DMS 273 (cell line): Measurements from ENCODE around the gene PCDHGC5.

Experiments
- DNase-seq: peaks from one replicate; lab custom pipeline; 2025; ENCODE audit not compliant: unreplicated experiment; lab: John Stamatoyannopoulos, UW

PCDHGC5 gene

GRCh38 chr5:141512911-141513626 is 24.2 kb downstream of the PCDHGC5 start:
- peak; percentile 72 for DNase-seq

DNA sequence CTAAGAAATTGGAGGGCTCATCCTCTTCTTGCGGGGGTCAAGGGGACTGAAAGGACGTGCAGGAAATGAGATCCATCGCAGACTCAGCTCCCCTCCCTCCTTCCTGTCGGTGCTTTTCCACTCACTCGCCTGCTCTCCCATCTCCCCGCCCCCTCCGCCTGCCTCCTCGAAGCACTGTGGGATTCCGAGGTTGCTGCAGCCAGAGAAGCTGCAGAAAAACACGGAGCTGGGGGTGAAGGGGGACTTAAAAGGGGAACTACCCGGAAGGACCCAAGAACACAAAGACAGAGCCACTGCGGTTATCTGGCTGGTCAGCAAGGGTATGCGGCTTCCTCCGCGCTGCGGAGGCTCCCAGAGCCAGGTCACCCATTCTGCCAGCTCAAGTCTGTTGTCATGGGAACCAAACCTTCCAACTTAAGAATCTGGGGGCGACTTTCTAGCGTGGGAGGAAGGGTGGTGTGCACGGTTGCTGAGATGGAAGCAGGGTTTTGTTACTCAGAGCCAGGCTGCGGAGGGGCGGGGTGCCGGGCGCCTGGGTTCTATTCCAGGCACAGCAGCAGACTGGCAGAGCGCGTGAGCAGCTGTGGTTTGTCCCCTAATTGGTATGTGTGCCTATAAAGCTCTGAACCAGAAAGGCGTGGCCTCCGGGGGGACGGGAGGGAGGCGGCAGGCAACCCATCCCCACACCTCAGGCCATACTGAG is 24.9 kb downstream of the PCDHGC5 start:
- peak; percentile 98 for DNase-seq

- peak; percentile 98 for DNase-seq
Measured at GRCh38 chr5:141514330-141515133, 25.7 kb downstream of the PCDHGC5 start.

GRCh38 chr5:141515141-141515540 is 26.3 kb downstream of the PCDHGC5 start:
- DNase-seq, result peak; percentile 69

DNA sequence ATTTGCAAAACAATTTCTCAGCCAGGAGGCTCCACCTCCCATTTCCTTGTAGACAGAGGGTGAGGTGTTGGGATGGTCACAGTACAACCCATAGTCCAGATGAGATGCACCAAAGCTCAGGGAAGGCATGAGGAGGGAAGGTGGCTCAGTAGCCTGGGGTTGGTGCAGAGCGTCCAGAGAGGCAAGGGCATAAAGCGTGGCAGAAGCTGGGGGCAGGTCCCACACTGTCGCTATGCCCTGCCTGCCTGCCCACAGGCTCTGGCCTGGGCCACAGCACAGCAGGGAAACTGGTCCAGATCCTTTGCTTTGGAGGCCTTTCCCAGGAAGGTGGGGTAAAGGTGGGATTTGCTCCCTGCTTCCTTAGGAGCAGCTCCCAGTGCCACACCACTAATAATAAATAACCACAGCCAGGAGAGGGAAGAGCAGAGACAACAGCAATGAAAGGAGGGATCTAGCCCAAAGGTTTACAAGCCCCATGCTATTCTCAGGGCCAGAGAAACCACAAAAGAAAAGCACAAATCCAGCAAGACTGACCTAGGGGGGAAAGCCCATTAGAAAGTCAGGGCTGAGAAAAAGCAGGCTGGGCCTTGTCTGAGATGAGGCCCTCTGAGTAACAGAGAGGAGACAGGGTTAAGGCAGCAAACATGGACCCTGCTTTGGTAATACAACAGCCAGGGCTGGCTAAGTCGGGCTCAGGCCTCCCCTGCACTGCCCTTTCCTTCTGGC is 27.2 kb downstream of the PCDHGC5 start:
- DNase-seq, result no peak

GRCh38 chr5:141516672-141517025 is 27.8 kb downstream of the PCDHGC5 start:
- DNase-seq, result no peak

GRCh38 chr5:141517312-141517711 is 28.4 kb downstream of the PCDHGC5 start:
- DNase-seq, result no peak

- no peak for DNase-seq
Measured at GRCh38 chr5:141517880-141518617, 29.2 kb downstream of the PCDHGC5 start.

- DNase-seq, result no peak
Measured at GRCh38 chr5:141518618-141519015, 29.7 kb downstream of the PCDHGC5 start.

DNA sequence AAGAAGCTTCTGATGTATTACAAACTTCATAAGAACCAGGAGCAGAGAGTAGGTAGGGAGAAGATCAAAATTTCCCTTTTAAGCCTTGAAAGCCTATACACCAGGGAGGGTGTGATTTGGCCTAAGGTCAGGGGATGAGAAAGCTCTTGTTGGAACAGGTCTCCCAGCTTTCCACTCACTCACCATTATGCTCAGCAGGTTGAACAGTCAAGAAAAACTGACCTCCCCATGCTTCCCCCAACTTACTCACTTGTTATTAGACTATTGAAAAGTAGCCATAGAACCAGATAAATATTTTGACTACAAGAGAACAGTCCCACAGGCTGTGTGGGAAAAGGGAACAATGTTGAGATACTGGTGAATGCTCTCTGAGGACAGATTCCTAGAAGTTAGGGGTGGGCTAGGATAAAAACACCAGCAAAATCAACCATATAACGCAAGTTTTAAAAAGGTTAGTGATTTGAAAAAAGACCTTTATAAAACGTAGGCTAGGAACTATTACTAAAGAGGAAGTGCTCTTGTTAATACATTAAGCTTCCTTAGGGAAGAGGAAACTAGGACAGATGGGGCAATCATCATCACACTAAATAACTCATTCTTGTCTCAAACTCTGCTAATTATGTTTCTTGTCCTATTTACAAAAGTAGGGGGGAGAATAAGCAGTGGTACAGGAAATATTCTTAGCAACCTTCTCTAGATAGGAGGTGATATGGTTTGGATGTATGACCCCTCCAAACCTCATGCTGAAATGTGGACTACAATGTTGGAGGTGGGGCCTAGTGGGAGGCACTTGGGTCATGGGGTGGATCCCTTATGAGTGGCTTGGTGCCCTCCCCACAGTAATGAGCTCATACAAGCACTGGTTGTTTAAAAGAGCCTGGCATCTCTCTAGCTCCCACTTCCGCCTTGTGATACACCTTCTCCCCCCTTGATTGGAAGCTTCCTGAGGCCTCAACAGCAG is 31.0 kb downstream of the PCDHGC5 start:
- DNase-seq, result no peak

GRCh38 chr5:141521244-141521781 is 32.4 kb downstream of the PCDHGC5 start:
- DNase-seq, result peak; percentile 26

DNA sequence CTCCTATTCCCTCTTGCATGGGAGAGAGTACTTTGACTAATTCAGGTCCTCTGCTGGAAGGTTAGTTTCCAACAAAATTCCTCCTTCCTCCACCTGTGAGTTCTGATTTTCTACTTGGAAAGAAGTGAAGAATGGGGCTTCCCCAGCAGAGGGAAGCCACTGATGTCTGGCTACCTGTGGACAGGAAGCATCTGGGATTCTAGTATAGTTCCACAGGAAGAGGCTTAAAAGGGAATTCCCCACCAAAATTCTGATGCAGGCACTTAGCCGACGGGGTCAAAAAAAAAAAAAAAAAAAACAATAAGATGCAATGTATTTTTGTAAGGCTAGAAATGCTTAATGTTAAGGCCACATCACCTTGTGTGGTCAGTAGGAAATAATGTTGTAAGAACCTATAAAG is 33.4 kb downstream of the PCDHGC5 start:
- no peak for DNase-seq

DNA sequence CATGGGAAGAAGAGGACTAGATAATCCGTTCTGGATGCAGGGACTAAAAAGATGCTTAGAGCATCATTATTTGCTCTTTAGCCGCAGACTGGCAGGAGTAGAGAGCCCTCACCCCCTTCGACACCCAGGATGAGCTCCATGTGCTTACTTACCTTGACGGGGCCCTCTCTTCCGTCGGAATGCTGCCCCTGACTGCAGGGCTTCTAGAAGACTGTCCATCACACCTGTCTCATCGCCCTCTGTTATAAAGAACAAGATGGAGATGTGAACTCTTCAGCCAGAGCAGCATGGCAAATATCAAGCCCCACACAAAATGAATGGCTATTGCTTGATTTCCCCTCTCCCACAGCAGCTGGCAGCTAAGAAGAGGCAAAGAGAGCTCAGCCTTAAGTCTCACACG is 35.1 kb downstream of the PCDHGC5 start:
- DNase-seq, result no peak

GRCh38 chr5:141524604-141525597 is 36.0 kb downstream of the PCDHGC5 start:
- peak; percentile 98 for DNase-seq

GRCh38 chr5:141525653-141526052 is 36.8 kb downstream of the PCDHGC5 start:
- no peak for DNase-seq

DNA sequence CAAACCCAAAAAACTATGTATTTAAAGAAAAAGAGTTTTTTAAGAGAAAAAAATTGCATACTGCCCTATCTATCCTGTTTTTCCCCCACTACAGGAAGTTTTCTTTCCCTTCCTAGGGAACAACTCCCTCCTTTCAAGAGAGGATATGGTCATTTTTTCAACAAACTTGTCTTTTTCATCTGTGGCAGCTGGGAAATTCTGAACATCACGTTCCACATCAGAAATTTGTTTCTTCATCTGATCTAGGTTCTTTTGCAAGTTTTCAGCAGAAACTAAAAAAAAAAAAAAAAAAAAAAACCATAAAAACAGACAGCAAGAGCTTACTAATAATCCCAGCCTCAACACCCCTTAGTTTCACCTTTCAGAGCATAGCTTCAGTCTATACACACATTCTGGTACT is 38.5 kb downstream of the PCDHGC5 start:
- DNase-seq, result no peak

GRCh38 chr5:141528291-141528984 is 39.6 kb downstream of the PCDHGC5 start:
- DNase-seq, result no peak
